ENCODE results near the gene ATXN1.

ATXN1 gene

GRCh38 chr6:16548121-16548520 lies 213.1 kb downstream of the ATXN1 start:
- Histone ChIP-seq H3K27me3 (ENCODE audit: control insufficient read depth, insufficient read depth, low read length) (no peaks in the 10 kb centered on the region), H3K4me2 (ENCODE audit: low read length) (no peak overlapping the region), H3K79me2 (no peaks in the 10 kb centered on the region), H3K36me3 (ENCODE audit: control insufficient read depth, insufficient read depth, low read length) (no peaks in the 10 kb centered on the region), H2AFZ (no peak overlapping the region), H3K4me1 (peaks cover 3% of the 10 kb centered on the region), H3K9ac (no peak overlapping the region), H3K27ac (no peak overlapping the region), H3K4me3 (ENCODE audit: low read depth, low read length) (no peak overlapping the region), H3K9me3 (ENCODE audit: control insufficient read depth, low read length) (no peaks in the 10 kb centered on the region)
- TF ChIP-seq CTCF (IDR thresholded peaks at IDR 0.05): no peak

- Histone ChIP-seq H3K4me2 (ENCODE audit: low read length) (no peak overlapping the region), H3K4me1 (peaks cover 3% of the 10 kb centered on the region), H3K9me3 (ENCODE audit: control insufficient read depth, low read length) (no peaks in the 10 kb centered on the region), H2AFZ (no peak overlapping the region), H3K27ac (no peak overlapping the region), H3K9ac (no peak overlapping the region), H3K79me2 (no peaks in the 10 kb centered on the region), H3K27me3 (ENCODE audit: control insufficient read depth, insufficient read depth, low read length) (no peaks in the 10 kb centered on the region), H3K4me3 (ENCODE audit: low read depth, low read length) (no peak overlapping the region), H3K36me3 (ENCODE audit: control insufficient read depth, insufficient read depth, low read length) (no peaks in the 10 kb centered on the region)
- no peak for TF ChIP-seq CTCF (IDR thresholded peaks at IDR 0.05)
These were observed 213.7 kb downstream of the ATXN1 start for GRCh38 chr6:16547587-16547986.

GRCh38 chr6:16546861-16547260 lies 214.4 kb downstream of the ATXN1 start:
- no peak overlapping the region for H3K4me2 ChIP-seq (ENCODE audit: low read length)
- H3K4me1 ChIP-seq: peaks cover 3% of the 10 kb centered on the region
- no peaks in the 10 kb centered on the region for H3K27me3 ChIP-seq (ENCODE audit: control insufficient read depth, insufficient read depth, low read length)
- no peak overlapping the region for H3K4me3 ChIP-seq (ENCODE audit: low read depth, low read length)
- no peak overlapping the region for H2AFZ ChIP-seq
- no peaks in the 10 kb centered on the region for H3K9me3 ChIP-seq (ENCODE audit: control insufficient read depth, low read length)
- no peaks in the 10 kb centered on the region for H3K79me2 ChIP-seq
- no peaks in the 10 kb centered on the region for H3K36me3 ChIP-seq (ENCODE audit: control insufficient read depth, insufficient read depth, low read length)
- TF ChIP-seq CTCF (IDR thresholded peaks at IDR 0.05): no peak
- H3K9ac ChIP-seq: no peak overlapping the region
- H3K27ac ChIP-seq: no peak overlapping the region

GRCh38 chr6:16545382-16545781 lies 215.9 kb downstream of the ATXN1 start:
- H3K4me1 ChIP-seq: peaks cover 3% of the 10 kb centered on the region
- H3K27ac ChIP-seq: no peak overlapping the region
- H3K27me3 ChIP-seq (ENCODE audit: control insufficient read depth, insufficient read depth, low read length): no peaks in the 10 kb centered on the region

More at GRCh38 chr6:16545382-16545781, 215.9 kb downstream of the ATXN1 start:
- Histone ChIP-seq H3K9ac (no peak overlapping the region), H3K9me3 (ENCODE audit: control insufficient read depth, low read length) (no peaks in the 10 kb centered on the region), H3K79me2 (no peaks in the 10 kb centered on the region), H3K4me3 (ENCODE audit: low read depth, low read length) (no peak overlapping the region), H3K36me3 (ENCODE audit: control insufficient read depth, insufficient read depth, low read length) (no peaks in the 10 kb centered on the region), H3K4me2 (ENCODE audit: low read length) (no peak overlapping the region), H2AFZ (no peak overlapping the region)
- no peak for TF ChIP-seq CTCF (IDR thresholded peaks at IDR 0.05)
